CD4-positive, alpha-beta T cell (primary cell): ENCODE results near the gene ANKLE1. TPM values are rescaled to one million over a fixed set of nuclear protein-coding genes. Genes with fewer than 3 reads are reported as not detected.
A peak's percentile ranks its signal among the peaks of the same experiment; 100 is the strongest.

ENCODE experiments used
- ATAC-seq: fragments of 200-7000 bp; cut with Tn5 transposase; one replicate; pipeline ENCODE4 v1.10.0; 2022; ENCODE audit warnings: mild to moderate bottlenecking; ENCODE audit not compliant: poor library complexity
- CTCF ChIA-PET: fragments of 350-600 bp; sonication (Branson Sonifier 250); formaldehyde crosslinking; loops from one replicate; lab custom pipeline; 2021; ENCODE audit warnings: antibody characterized with exemption, inconsistent platforms; lab: Charles Lee
- POLR2A ChIA-PET: fragments of 350-600 bp; sonication (Branson Sonifier 250); formaldehyde crosslinking; loops from one replicate; lab custom pipeline; 2021; ENCODE audit warnings: antibody characterized with exemption, inconsistent platforms; lab: Charles Lee
- DNase-seq, 14 experiments: peaks; one replicate each; pipeline ENCODE4 v3.0.0-alpha.2; 2013 to 2020; ENCODE audit warnings: mixed read lengths in 2 of 14
- H3K27ac ChIP-seq, 2 donors: one replicate each; pipeline versions ENCODE4 v1.5.1 to v1.7.0; 2013; ENCODE audit warnings: low read length in 2 of 2, low read depth in 1 of 2, mild to moderate bottlenecking in 1 of 2
- H3K27me3 ChIP-seq, 2 experiments: 1 replicate in 1 of 2; 2 replicates in 1 of 2; pipeline versions ENCODE4 v1.6.1 to v1.7.0; 2013; ENCODE audit warnings: low read length in 2 of 2, control low read depth in 1 of 2, mild to moderate bottlenecking in 1 of 2, moderate library complexity in 1 of 2; ENCODE audit not compliant: insufficient read depth in 2 of 2, control insufficient read depth in 1 of 2
- H3K36me3 ChIP-seq: one replicate; pipeline ENCODE4 v1.6.1; 2013; ENCODE audit warnings: low read length, control low read depth; ENCODE audit not compliant: insufficient read depth
- H3K4me1 ChIP-seq: one replicate; pipeline ENCODE4 v1.6.1; 2013; ENCODE audit warnings: low read length, control low read depth; ENCODE audit not compliant: insufficient read depth
- H3K4me3 ChIP-seq: one replicate; pipeline ENCODE4 v1.5.1; 2013; ENCODE audit warnings: mild to moderate bottlenecking, low read length, moderate library complexity
- H3K9me3 ChIP-seq, 2 experiments: 1 replicate in 1 of 2; 2 replicates in 1 of 2; pipeline versions ENCODE4 v1.6.1 to v1.7.0; 2013; ENCODE audit warnings: low read length in 2 of 2, mild to moderate bottlenecking in 2 of 2, control low read depth in 1 of 2, moderate library complexity in 1 of 2; ENCODE audit not compliant: control insufficient read depth in 1 of 2, insufficient read depth in 1 of 2
- H3K27ac Mint-ChIP-seq: one replicate; pipeline ENCODE4 v1.8.0; 2020; ENCODE audit warnings: mixed read lengths
- H3K27me3 Mint-ChIP-seq: one replicate; pipeline ENCODE4 v1.8.0; 2021; ENCODE audit warnings: mixed read lengths
- H3K36me3 Mint-ChIP-seq: one replicate; pipeline ENCODE4 v1.8.0; 2021; ENCODE audit warnings: low read depth, mixed read lengths
- H3K4me1 Mint-ChIP-seq: one replicate; pipeline ENCODE4 v1.8.0; 2021; ENCODE audit warnings: low read depth, mixed read lengths
- H3K4me3 Mint-ChIP-seq: one replicate; pipeline ENCODE4 v1.8.0; 2020; ENCODE audit warnings: mild to moderate bottlenecking, mixed read lengths
- H3K9me3 Mint-ChIP-seq: one replicate; pipeline ENCODE4 v1.8.0; 2020; ENCODE audit warnings: mixed read lengths
- CTCF ChIP-seq: fragments of 200-600 bp; IDR thresholded peaks from one replicate; pipeline ENCODE4 v1.8.0; 2022; ENCODE audit warnings: antibody characterized with exemption, mild to moderate bottlenecking
- intact Hi-C, 2 experiments: fragments of 100-400 bp; cut with DNase I in 1 of 2; cut with micrococcal nuclease in 1 of 2; formaldehyde crosslinking; loops; one replicate each; pipeline versions ENCODE4 v1.15.1 to v1.9.0; 2023 to 2025; cut with DNase I, micrococcal nuclease
- total RNA-seq, 174 experiments: library from RNA in 2 of 174; stranded (reverse) in 2 of 174; gene quantifications; one replicate each; pipeline ENCODE4 v1.2.3 and lab custom pipeline; 2021 to 2026

Gene ANKLE1
- total RNA-seq, 2 experiments from 2014 or later, result 0.85 to 1.9 TPM

GRCh38 chr19:17329366-17330261 lies 47.9 kb downstream of the ANKLE1 start:
- ChIA-PET CTCF (no interaction called here), POLR2A (interaction anchor here (0.5 to 3.5 kb wide), 3 partner anchors 20 to 246 kb away, joined by 3 to 29 read pairs (median 3); partner anchors contain the start of gene DDA1)
- Histone ChIP-seq H3K9me3 (peaks cover 0 to 7% of the 10 kb centered on the region in 2 experiments), H3K4me1 (peaks cover 45% of the 10 kb centered on the region), H3K27me3 (no peaks in the 10 kb centered on the region), H3K4me3 (no peak overlapping the region), H3K27ac (no peak overlapping the region), H3K36me3 (peaks cover 2% of the 10 kb centered on the region)
- intact Hi-C loops, result no loop called here
- ATAC-seq (no peak), DNase-seq (peak in 1 of 14 experiments; percentile 42)
- Mint-ChIP-seq H3K27ac (no peak overlapping the region), H3K36me3 (peaks cover 6% of the 10 kb centered on the region), H3K4me3 (peak overlapping the region; percentile 73), H3K27me3 (no peaks in the 10 kb centered on the region), H3K4me1 (peaks cover 22% of the 10 kb centered on the region), H3K9me3 (no peaks in the 10 kb centered on the region)
- TF ChIP-seq CTCF, result no peak

GRCh38 chr19:17330262-17331044 lies 48.8 kb downstream of the ANKLE1 start:
- no peaks in the 10 kb centered on the region for H3K27me3 ChIP-seq
- POLR2A ChIA-PET, result interaction anchor here (0.5 to 3.5 kb wide), 3 partner anchors 21 to 247 kb away, joined by 3 to 29 read pairs (median 3); partner anchors contain the start of gene DDA1
- intact Hi-C loops, result no loop called here
- H3K27ac ChIP-seq, result no peak overlapping the region
- Mint-ChIP-seq H3K27me3 (no peaks in the 10 kb centered on the region), H3K4me3 (peak overlapping the region; percentile 73), H3K4me1 (peaks cover 30% of the 10 kb centered on the region), H3K27ac (peak overlapping the region; percentile 14), H3K9me3 (no peaks in the 10 kb centered on the region), H3K36me3 (peaks cover 9% of the 10 kb centered on the region)
- no peaks in the 10 kb centered on the region for H3K9me3 ChIP-seq
- CTCF ChIA-PET, result interaction anchor here (1.4 kb wide), 1 partner anchor 37 kb away, joined by 5 read pairs; no protein-coding TSS in a partner anchor
- ATAC-seq (no peak), DNase-seq (peak in 1 of 14 experiments; percentile 31)
- peaks cover 2% of the 10 kb centered on the region for H3K36me3 ChIP-seq
- no peak overlapping the region for H3K4me3 ChIP-seq
- H3K4me1 ChIP-seq, result peaks cover 52% of the 10 kb centered on the region
- TF ChIP-seq CTCF, result no peak

GRCh38 chr19:17331045-17331558 lies 49.4 kb downstream of the ANKLE1 start:
- no peak for ATAC-seq
- peak in 1 of 14 experiments; percentile 23 for DNase-seq
- H3K4me1 ChIP-seq, result peaks cover 56% of the 10 kb centered on the region
- Mint-ChIP-seq H3K4me1 (peaks cover 33% of the 10 kb centered on the region), H3K36me3 (peaks cover 9% of the 10 kb centered on the region), H3K27ac (peak overlapping the region; percentile 14), H3K4me3 (peak overlapping the region; percentile 73), H3K27me3 (no peaks in the 10 kb centered on the region), H3K9me3 (no peaks in the 10 kb centered on the region)
- CTCF ChIA-PET, result interaction anchor here (1.4 kb wide), 1 partner anchor 38 kb away, joined by 5 read pairs; no protein-coding TSS in a partner anchor
- no peak overlapping the region for H3K4me3 ChIP-seq
- intact Hi-C loops, result no loop called here
- POLR2A ChIA-PET, result interaction anchor here (3.5 kb wide), 1 partner anchor 21 kb away, joined by 29 read pairs; the partner anchor contains the start of gene DDA1
- no peaks in the 10 kb centered on the region for H3K27me3 ChIP-seq
- H3K27ac ChIP-seq, result no peak overlapping the region
- no peak for TF ChIP-seq CTCF
- no peaks in the 10 kb centered on the region for H3K9me3 ChIP-seq
- peaks cover 2% of the 10 kb centered on the region for H3K36me3 ChIP-seq
